HepG2 (cell line): Measurements from ENCODE around the gene PRPF38B. TPM values are rescaled to one million over a fixed set of nuclear protein-coding genes. Genes with fewer than 3 reads are reported as not detected.

Experiments
- ATAC-seq: fragments of 200-7000 bp; cut with Tn5 transposase; 3 replicates; pipeline ENCODE4 v1.9.1; 2020; ENCODE audit warnings: mild to moderate bottlenecking, moderate library complexity
- BruUV-seq: library from RNA; stranded (reverse); fragments of 400-500 nt; replicated peaks from 2 replicates; lab custom pipeline; 2021; lab: Mats Ljungman, UMichigan
- CTCF ChIA-PET: fragments of 300-600 bp; formaldehyde crosslinking; extraction: SDS; loops from one replicate; lab custom pipeline; 2021; ENCODE audit warnings: low total read pairs, inconsistent platforms, low intra/inter-chr PET ratio; lab: Yijun Ruan, JAX
- POLR2A ChIA-PET: fragments of 350-600 bp; sonication (Branson Sonifier 250); formaldehyde crosslinking; loops from one replicate; lab custom pipeline; 2020; ENCODE audit warnings: antibody characterized with exemption, inconsistent platforms; lab: Yijun Ruan, JAX
- DNase-seq: peaks from one replicate; pipeline ENCODE4 v3.0.0-alpha.2; 2015; ENCODE audit warnings: low spot score
- FAIRE-seq: peaks from 3 replicates; lab custom pipeline; 2011; peaks lifted over from hg19 to GRCh38; lab: Jason Lieb, UNC
- H2AFZ ChIP-seq: one replicate; pipeline ENCODE4 v1.6.1; 2011; ENCODE audit warnings: low read length, inconsistent platforms
- H3K27ac ChIP-seq: fragments of 300-600 bp; 3 replicates; pipeline ENCODE4 v1.8.0; 2011; ENCODE audit warnings: mixed run types, mild to moderate bottlenecking, mixed read lengths, low read length, inconsistent platforms; ENCODE audit not compliant: insufficient read depth; ENCODE audit errors: extremely low read length
- H3K27me3 ChIP-seq, 2 experiments: fragments of 200-600 bp in 1 of 2; 2 replicates in 1 of 2; 3 replicates in 1 of 2; pipeline versions ENCODE4 v1.6.0 to v1.8.0; 2011; ENCODE audit warnings: low read length in 2 of 2, mild to moderate bottlenecking in 2 of 2, moderate library complexity in 2 of 2, inconsistent platforms in 1 of 2; ENCODE audit not compliant: insufficient read depth in 2 of 2, control insufficient read depth in 1 of 2
- H3K36me3 ChIP-seq, 2 experiments: fragments of 200-600 bp in 1 of 2; replicated peaks in 1 of 2; 2 replicates in 1 of 2; 3 replicates in 1 of 2; pipeline versions ENCODE4 v1.5.1 to v1.8.0; 2011; ENCODE audit warnings: low read length in 2 of 2, inconsistent platforms in 1 of 2; ENCODE audit not compliant: insufficient read depth in 2 of 2, control insufficient read depth in 1 of 2
- H3K4me1 ChIP-seq: 2 replicates; pipeline ENCODE4 v1.5.1; 2012; ENCODE audit warnings: low read length, inconsistent platforms; ENCODE audit not compliant: insufficient read depth
- H3K4me2 ChIP-seq: 2 replicates; pipeline ENCODE4 v1.6.0; 2011; ENCODE audit warnings: low read depth, low read length, inconsistent platforms
- H3K4me3 ChIP-seq, 3 experiments: fragments of 200-600 bp in 1 of 3; sonication (generic), shearing (Covaris generic) in 1 of 3; replicated peaks in 1 of 3; 2 replicates each; pipeline ENCODE4 v1.5.1; 2011 to 2016; ENCODE audit warnings: low read length in 3 of 3, inconsistent platforms in 2 of 3, low read depth in 2 of 3, mild to moderate bottlenecking in 2 of 3, control low read depth in 1 of 3, mixed read lengths in 1 of 3; ENCODE audit not compliant: insufficient read depth in 1 of 3
- H3K79me2 ChIP-seq: one replicate; pipeline ENCODE4 v1.6.1; 2011; ENCODE audit warnings: low read length, inconsistent platforms; ENCODE audit not compliant: insufficient read depth
- H3K9ac ChIP-seq: 2 replicates; pipeline ENCODE4 v1.6.0; 2011; ENCODE audit warnings: mild to moderate bottlenecking, low read depth, low read length, inconsistent platforms; ENCODE audit not compliant: insufficient read depth
- H3K9me3 ChIP-seq: 2 replicates; pipeline ENCODE4 v1.5.1; 2012; ENCODE audit warnings: mild to moderate bottlenecking, low read length
- H4K20me1 ChIP-seq: 2 replicates; pipeline ENCODE4 v1.6.0; 2011; ENCODE audit warnings: inconsistent platforms, mild to moderate bottlenecking, low read length, moderate library complexity; ENCODE audit not compliant: insufficient read depth
- BRCA1 ChIP-seq: sonication (generic); formaldehyde crosslinking; IDR thresholded peaks from 2 replicates; pipeline ENCODE4 v1.4.0; 2020; ENCODE audit warnings: missing genetic modification reagents
- IRF2 ChIP-seq: IDR thresholded peaks from 2 replicates; pipeline ENCODE4 v1.6.1; 2018; ENCODE audit warnings: missing genetic modification reagents, missing compliant biosample characterization
- MEF2D ChIP-seq: sonication (generic); formaldehyde crosslinking; IDR thresholded peaks from 2 replicates; pipeline ENCODE4 v1.5.1; 2020; ENCODE audit warnings: mild to moderate bottlenecking, missing genetic modification reagents
- NFRKB ChIP-seq: fragments of 450-650 bp; IDR thresholded peaks from 2 replicates; pipeline ENCODE4 v1.6.1; 2017
- PCBP2 ChIP-seq: fragments of 200-400 bp; formaldehyde crosslinking; optimal IDR thresholded peaks from 2 replicates; pipeline ENCODE3; 2018; ENCODE audit warnings: low read length, low read depth; ENCODE audit not compliant: poor library complexity, severe bottlenecking
- SRSF9 ChIP-seq: fragments of 200-400 bp; formaldehyde crosslinking; IDR thresholded peaks from 2 replicates; pipeline ENCODE4 v1.6.1; 2018; ENCODE audit warnings: borderline replicate concordance, mild to moderate bottlenecking, low read depth, low read length; ENCODE audit not compliant: insufficient read depth, poor library complexity, severe bottlenecking
- ZNF557 ChIP-seq: sonication (generic); formaldehyde crosslinking; IDR thresholded peaks from 2 replicates; pipeline ENCODE4 v1.4.0; 2020; ENCODE audit warnings: missing genetic modification reagents
- WGBS: methylation state at CpG from one replicate; pipeline ENCODE4 v1.1.6; 2017; ENCODE audit warnings: low lambda C conversion rate; 5-methylcytosine and 5-hydroxymethylcytosine counted together
- in situ Hi-C: cut with HindIII; loops from 2 replicates; pipeline ENCODE4 v1.10.0; 2017; ENCODE audit warnings: low pct_unique_long_range_greater_than_20kb; ENCODE audit not compliant: extremely low pct_ligation_motif_present
- intact Hi-C: fragments of 100-400 bp; cut with micrococcal nuclease; formaldehyde crosslinking; loops from one replicate; pipeline ENCODE4 v1.10.0; 2022; ENCODE audit not compliant: unreplicated experiment
- polyA plus RNA-seq, 8 experiments: library from polyadenylated mRNA; depleted of rRNA in 3 of 8; stranded (reverse) in 7 of 8; unstranded in 1 of 8; fragments of >200 nt; fragmentation: Illumina TruSeq in 4 of 8; extraction: Trizol in 4 of 8; gene quantifications; 2 replicates each; pipeline versions ENCODE4 v1.2.1 to v1.2.3, GENCODE V29; 2011 to 2016; ENCODE audit warnings: low read depth in 4 of 8, missing spikeins in 1 of 8, mixed read lengths in 1 of 8; ENCODE audit not compliant: insufficient read depth in 1 of 8
- total RNA-seq, 5 experiments: library from RNA; depleted of rRNA; stranded (reverse); fragments of >200 nt; fragmentation: Illumina TruSeq; extraction: Trizol; gene quantifications; 2 replicates each; pipeline ENCODE4 v1.2.3, GENCODE V29; 2016; ENCODE audit warnings: low read depth in 1 of 5
- TF ChIP-seq, protein P1 (sequence below): sonication (generic); formaldehyde crosslinking; IDR thresholded peaks from 2 replicates; pipeline ENCODE4 v1.8.1; 2023; ENCODE audit warnings: mild to moderate bottlenecking, missing genetic modification reagents
- TF ChIP-seq, protein P2 (sequence below): sonication (generic); formaldehyde crosslinking; IDR thresholded peaks from 2 replicates; pipeline ENCODE4 v1.8.1; 2023; ENCODE audit warnings: mild to moderate bottlenecking, inconsistent platforms, moderate library complexity, missing genetic modification reagents, borderline replicate concordance
- TF ChIP-seq, protein P3 (sequence below), 2 experiments: IDR thresholded peaks; 2 replicates each; pipeline ENCODE4 v1.6.1; 2011 to 2012; ENCODE audit warnings: low read length in 2 of 2, borderline replicate concordance in 1 of 2, low read depth in 1 of 2, mild to moderate bottlenecking in 1 of 2, moderate library complexity in 1 of 2

The PRPF38B gene
- total and polyA plus RNA-seq, 2 of the 13 experiments (the other 11 are each of a cell fraction or from before 2014, with no cell fraction given) = 25.7 to 29.7 TPM

DNA sequence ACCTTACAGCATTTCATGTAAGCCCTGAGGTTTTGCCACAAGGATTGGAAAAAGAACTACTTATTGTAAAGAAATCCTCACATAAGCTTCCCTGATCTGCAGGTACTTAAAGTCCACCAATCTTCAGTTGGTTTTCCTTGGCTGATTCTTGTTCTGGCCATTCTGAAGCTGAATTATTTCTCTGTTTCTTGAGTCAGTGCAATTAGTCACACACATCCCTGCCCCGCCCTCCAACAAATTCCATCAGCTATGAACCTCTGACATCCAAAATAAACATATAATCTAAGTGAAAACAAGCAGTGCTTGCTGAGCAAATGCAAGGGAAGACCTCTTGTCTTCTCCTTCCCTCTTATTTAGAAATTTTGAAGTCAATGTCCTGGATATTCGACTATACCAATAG lies 12.4 kb downstream of the PRPF38B start (continued):
- TF ChIP-seq PCBP2 (no peak), NFRKB (no peak), ZNF557 (CRISPR knock-in tag) (no peak)
- TF ChIP-seq, protein P1, sequence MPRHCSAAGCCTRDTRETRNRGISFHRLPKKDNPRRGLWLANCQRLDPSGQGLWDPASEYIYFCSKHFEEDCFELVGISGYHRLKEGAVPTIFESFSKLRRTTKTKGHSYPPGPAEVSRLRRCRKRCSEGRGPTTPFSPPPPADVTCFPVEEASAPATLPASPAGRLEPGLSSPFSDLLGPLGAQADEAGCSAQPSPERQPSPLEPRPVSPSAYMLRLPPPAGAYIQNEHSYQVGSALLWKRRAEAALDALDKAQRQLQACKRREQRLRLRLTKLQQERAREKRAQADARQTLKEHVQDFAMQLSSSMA (CRISPR knock-in tag) = no peak
- TF ChIP-seq, protein P2, sequence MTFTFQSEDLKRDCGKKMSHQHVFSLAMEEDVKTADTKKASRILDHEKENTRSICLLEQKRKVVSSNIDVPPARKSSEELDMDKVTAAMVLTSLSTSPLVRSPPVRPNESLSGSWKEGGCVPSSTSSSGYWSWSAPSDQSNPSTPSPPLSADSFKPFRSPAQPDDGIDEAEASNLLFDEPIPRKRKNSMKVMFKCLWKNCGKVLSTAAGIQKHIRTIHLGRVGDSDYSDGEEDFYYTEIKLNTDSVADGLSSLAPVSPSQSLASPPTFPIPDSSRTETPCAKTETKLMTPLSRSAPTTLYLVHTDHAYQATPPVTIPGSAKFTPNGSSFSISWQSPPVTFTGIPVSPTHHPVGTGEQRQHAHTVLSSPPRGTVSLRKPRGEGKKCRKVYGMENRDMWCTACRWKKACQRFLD (CRISPR knock-in tag) = no peak

GRCh38 chr1:108706643-108707042 lies 14.5 kb downstream of the PRPF38B start:
- intact Hi-C loops = no loop called here
- 4% methylated on average over 3 of the region's 3 CpGs for WGBS
- Histone ChIP-seq H4K20me1 (no peaks in the 10 kb centered on the region; the same call in 1 of the 2 replicates), H3K4me1 (no peaks in the 10 kb centered on the region), H3K4me2 (no peak overlapping the region), H3K9me3 (no peaks in the 10 kb centered on the region), H3K9ac (no peak overlapping the region), H3K27ac (no peak overlapping the region), H2AFZ (no peak overlapping the region), H3K36me3 (no peaks in the 10 kb centered on the region), H3K27me3 (no peaks in the 10 kb centered on the region; a peak in 2 of 5 replicates), H3K79me2 (no peaks in the 10 kb centered on the region), H3K4me3 (no peak overlapping the region)
- ATAC-seq (no peak), FAIRE-seq (no peak), DNase-seq (no peak)
- no TSS peak for BruUV-seq
- ChIA-PET POLR2A (no interaction called here), CTCF (no interaction called here)
- TF ChIP-seq IRF2 = no peak
- TF ChIP-seq SRSF9 = no peak
- no peak for TF ChIP-seq MEF2D (CRISPR knock-in tag)
- TF ChIP-seq, protein P3, sequence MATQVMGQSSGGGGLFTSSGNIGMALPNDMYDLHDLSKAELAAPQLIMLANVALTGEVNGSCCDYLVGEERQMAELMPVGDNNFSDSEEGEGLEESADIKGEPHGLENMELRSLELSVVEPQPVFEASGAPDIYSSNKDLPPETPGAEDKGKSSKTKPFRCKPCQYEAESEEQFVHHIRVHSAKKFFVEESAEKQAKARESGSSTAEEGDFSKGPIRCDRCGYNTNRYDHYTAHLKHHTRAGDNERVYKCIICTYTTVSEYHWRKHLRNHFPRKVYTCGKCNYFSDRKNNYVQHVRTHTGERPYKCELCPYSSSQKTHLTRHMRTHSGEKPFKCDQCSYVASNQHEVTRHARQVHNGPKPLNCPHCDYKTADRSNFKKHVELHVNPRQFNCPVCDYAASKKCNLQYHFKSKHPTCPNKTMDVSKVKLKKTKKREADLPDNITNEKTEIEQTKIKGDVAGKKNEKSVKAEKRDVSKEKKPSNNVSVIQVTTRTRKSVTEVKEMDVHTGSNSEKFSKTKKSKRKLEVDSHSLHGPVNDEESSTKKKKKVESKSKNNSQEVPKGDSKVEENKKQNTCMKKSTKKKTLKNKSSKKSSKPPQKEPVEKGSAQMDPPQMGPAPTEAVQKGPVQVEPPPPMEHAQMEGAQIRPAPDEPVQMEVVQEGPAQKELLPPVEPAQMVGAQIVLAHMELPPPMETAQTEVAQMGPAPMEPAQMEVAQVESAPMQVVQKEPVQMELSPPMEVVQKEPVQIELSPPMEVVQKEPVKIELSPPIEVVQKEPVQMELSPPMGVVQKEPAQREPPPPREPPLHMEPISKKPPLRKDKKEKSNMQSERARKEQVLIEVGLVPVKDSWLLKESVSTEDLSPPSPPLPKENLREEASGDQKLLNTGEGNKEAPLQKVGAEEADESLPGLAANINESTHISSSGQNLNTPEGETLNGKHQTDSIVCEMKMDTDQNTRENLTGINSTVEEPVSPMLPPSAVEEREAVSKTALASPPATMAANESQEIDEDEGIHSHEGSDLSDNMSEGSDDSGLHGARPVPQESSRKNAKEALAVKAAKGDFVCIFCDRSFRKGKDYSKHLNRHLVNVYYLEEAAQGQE (IDR thresholded peaks at IDR 0.05; ENCODE audit: borderline replicate concordance in 1 of 2, low read depth in 1 of 2, low read length in 2 of 2) = no peak
- no peak for TF ChIP-seq BRCA1 (CRISPR knock-in tag)
- in situ Hi-C loops = no loop called here
